Renal pelvis (tissue), 4 donors: Measurements from ENCODE around the gene PNPT1. TPM values are rescaled to one million over a fixed set of nuclear protein-coding genes. Genes with fewer than 3 reads are reported as not detected.
"Not testable (repeated sequence)": the region's sequence is repeated elsewhere in the genome, so short reads cannot be mapped to it uniquely, and the experiment has no call there.

Experiments used
- DNase-seq: peaks from one replicate; pipeline ENCODE4 v3.0.0-alpha.2; 2013
- polyA plus RNA-seq, 3 donors: library from polyadenylated mRNA; unstranded; fragments of 120-200 nt; gene quantifications; one replicate each; pipeline ENCODE4 v1.2.1, GENCODE V29; 2013; ENCODE audit not compliant: insufficient read length in 3 of 3

PNPT1 gene
- polyA plus RNA-seq, 3 donors: 17.1 to 30.1 (median 25.5) TPM

DNA sequence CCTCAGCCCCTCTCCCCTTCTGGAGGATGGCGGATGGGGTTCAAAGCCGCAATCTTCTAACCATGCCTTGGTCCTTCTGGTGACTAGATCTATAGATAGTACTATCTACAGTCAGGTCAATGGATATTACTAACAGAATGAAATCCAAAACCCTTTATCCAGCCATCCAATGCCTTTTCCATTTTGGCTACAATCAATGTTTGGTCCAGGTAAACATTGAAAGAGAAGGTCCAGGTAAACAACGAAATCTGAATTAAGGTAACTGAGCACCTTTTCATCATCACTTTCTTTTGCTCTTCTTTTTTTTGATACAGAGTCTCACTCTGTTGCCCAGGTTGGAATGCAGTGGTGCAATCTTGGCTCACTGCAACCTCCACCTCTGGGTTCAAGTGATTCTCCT, 85.9 kb downstream of the PNPT1 start:
- no peak for DNase-seq

DNA sequence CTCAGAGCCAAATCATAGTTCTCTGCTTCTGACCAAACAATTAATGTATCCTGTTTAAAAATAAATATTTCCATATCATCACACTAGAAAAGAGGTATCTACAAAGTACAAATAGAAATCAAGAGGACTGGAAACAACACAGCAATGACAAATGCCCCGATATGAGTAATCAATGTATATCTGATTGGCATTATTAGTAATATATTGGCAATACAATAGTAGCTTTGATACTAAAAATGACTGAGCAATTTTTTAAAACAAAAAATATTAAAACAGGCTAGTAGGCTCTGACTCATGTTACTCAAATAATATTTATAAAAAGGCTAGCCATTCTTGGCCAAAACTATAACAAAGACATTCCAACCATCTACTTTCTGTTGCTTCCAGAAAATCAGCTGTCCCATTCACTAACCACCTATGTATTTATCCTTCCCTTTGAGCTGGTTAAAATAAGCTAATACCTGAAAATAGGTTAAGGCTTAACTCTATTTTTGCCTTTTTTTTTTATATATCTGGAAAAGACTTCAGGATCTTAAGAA, 89.5 kb downstream of the PNPT1 start:
- DNase-seq: no peak

DNA sequence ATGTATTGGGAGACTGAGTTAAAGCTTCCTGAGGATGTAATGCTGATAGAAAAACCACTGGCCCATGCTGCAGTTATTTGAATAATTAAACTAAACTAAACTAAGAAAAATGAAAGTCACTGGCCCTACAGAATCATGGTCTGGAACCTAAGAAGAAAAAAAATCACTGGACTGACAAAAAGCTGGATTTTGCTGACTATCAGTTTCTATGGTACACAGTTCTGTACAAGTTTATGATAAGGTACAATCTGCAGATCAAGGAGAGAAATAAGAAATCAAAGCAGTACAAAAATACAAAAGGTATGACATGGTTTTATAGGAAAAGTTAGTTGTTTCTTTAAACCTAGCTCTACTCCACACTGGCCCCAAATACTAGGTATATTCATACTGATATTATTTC, 91.8 kb downstream of the PNPT1 start:
- no peak for DNase-seq

DNA sequence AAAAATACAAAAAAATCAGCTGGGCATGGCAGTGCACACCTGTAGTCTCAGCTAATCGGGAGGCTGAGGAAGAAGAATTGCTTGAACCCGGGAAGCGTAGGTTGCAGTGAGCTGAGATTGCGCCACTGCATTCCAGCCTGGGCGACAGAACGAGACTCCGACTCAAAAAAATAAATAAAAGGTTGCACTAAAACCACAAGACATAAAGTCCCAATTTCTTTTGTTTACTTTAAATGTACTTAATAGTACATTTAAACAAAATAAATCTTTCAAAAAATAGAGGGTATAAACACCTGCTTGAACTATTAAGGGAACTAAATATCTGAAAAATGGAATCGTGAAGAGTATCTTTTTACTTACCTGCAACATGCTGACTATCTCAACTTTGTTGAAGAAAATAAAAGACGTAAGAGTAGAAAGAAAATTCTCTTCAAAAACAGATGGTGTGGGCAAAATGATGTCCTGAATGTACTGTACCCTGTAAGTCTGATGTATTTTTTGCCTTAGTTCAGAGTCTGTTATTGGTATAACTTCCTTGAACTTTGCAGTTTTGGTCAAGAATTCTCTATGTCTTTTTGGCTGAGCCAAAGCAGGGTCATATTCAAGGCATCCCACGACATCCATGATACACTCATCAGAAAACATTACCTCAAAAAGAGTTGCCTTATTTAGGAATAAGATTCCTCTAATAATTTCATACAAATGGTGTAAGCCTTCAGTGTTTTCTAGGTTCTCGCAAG, 95.4 kb downstream of the PNPT1 start:
- no peak for DNase-seq

DNA sequence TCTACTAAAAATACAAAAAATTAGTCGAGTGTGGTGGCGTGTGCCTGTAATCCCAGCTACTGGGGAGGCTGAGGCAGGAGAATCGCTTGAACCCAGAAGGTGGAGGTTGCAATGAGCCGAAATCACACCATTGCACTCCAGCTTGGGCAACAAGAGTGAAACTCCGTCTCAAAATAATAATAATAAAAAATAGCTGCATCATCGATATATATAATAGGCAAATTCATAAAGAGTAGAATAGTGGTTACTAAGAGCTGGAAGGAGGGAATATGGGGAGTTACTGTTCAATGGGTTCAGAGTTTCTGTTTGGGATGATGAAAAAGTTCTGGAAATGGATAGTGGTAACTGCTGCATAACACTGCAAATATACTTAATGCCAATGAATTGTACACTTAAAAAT, 96.8 kb downstream of the PNPT1 start:
- DNase-seq: not testable (repeated sequence)

DNA sequence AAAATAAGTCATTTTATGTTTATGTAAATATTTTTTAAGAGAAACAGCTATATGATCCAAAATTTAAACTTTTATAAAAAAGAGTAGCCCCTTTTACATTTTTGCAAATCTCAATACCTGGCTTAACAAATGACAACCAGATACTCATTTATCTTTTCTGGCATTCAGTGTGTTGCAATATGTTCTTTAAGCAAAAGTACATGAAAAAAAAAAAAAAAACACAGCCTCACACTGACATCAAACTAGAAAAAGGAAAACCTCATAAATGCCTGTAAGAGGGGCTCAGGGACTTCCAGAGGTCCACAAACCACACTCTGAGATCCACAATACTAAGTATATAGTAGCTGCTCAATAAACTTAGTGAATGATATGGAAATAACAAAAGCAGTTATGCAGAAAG, 98.1 kb downstream of the PNPT1 start:
- no peak for DNase-seq

DNA sequence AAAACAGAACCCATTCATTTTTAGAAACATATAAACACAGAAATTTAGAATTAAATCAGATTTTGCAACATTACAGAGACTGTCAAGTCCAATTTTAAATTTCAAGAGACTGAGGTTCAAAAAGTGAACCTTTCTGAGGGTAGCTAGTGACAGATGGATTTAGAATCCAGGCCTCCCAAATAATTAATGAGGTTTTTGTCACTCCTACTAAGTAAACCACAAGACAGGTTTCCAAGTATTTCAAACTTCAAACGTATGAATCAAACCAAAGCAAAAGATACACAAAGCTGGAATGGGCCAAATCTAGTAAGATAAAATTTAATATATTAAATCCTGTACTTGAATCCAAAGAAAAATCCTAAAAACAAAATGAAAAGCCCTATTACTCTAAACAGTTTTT, 101.5 kb downstream of the PNPT1 start:
- no peak for DNase-seq

DNA sequence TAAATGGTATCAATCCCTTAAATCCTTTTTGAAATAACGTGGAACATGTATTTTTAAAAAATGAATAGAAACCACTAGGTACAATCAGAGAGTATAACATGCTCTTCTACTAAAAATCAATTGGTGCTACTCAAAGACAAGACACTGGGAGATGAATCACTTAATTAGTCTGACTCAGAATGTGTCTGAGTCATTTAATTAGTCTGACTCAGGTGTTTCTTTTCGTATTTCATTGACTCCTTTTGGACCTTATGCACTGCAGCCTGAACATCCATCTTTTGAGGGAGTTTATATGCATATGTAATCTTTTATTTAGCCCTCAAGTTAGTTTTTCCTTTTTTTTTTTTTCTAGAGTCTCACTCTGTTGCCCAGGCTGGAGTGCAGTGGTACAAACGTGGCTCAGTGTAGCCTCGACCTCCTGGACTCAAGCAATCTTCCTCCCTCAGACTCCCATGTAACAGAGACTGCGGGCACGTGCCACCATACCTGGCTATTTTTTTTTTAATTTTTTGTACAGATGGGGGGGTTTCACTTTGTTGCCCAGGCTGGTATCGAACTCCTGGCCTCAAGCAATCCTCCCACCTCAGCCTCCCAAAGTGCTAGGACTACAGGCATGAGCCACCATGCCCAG, 102.7 kb downstream of the PNPT1 start:
- DNase-seq: no peak

DNA sequence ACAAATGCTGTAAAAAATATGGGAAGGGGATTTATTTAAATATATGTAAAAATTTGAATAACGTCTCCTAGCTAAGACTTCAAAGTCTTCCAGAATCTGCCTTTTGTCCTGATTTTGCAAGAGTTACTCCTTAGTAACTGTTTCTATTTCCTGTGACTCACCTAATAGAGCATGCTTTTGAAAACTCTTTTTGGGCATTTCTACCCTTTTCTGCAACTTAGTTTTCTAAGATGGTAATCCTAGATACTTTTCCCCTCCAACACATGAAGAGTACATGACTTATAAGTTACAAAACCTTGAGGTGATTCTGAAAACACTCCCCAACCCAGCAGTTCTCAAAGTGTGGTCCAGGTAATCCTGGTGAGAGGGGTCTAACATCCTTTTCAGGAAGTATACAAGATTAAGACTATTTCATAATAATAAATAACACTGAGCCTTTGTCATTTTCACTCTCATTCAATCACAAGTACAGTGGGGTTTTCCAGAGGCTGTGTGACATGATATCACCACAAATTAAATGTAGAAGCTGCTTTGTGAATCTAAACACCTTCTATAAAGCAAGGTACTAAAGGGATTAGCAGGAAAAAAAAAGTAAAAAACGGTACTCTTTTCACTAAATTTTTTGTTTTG, 108.1 kb downstream of the PNPT1 start:
- no peak for DNase-seq

Other genes starting within 250 kb of the PNPT1 start
- gene CFAP36, start 174.1 kb downstream of the PNPT1 start, polyA plus RNA-seq: 100 to 1,000 TPM in 1 of 3 donors, 10 to 100 TPM in 2; 84.6 to 105 (median 96.4) TPM
- 10 to 100 TPM; 66.1 to 75.5 (median 73.7) TPM for gene PPP4R3B, start 76.2 kb downstream of the PNPT1 start, polyA plus RNA-seq
- gene EFEMP1, start 229.9 kb upstream of the PNPT1 start, polyA plus RNA-seq: 10 to 100 TPM; 86.6 to 96.4 (median 95.5) TPM